DND-41 (cell line): ENCODE results near the gene CCNY.

Experiments
- EZH2 ChIP-seq: IDR thresholded peaks from 3 replicates; pipeline ENCODE4 v1.6.1; 2012; ENCODE audit warnings: borderline replicate concordance, low read depth, mild to moderate bottlenecking, moderate library complexity, low read length, inconsistent platforms; ENCODE audit not compliant: severe bottlenecking
- TF ChIP-seq, protein P1 (sequence below): IDR thresholded peaks from 2 replicates; pipeline ENCODE4 v1.5.1; 2012; ENCODE audit warnings: borderline replicate concordance, low read length, moderate library complexity, mild to moderate bottlenecking; ENCODE audit not compliant: poor library complexity, severe bottlenecking; ENCODE audit errors: extremely low read depth

DNA sequence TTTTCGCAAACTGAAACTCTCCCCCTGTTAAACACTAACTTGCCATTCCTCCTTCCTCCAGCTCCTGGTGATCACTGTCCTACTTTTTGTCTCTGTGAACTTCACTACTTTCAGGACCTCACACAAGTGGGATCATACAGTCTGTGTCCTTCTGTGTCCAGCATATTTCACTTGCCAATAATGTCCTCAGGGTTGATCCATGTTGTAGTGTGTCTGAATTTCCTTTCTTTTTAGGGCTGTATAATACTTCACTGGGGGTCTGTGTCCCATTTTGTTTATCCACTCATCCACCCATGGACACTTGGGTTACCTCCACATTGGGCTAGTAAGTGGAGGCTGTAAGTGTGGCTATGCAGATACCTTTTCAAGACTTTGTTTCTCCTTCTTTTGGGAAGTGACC, 226.1 kb downstream of the CCNY start:
- TF ChIP-seq, protein P1, sequence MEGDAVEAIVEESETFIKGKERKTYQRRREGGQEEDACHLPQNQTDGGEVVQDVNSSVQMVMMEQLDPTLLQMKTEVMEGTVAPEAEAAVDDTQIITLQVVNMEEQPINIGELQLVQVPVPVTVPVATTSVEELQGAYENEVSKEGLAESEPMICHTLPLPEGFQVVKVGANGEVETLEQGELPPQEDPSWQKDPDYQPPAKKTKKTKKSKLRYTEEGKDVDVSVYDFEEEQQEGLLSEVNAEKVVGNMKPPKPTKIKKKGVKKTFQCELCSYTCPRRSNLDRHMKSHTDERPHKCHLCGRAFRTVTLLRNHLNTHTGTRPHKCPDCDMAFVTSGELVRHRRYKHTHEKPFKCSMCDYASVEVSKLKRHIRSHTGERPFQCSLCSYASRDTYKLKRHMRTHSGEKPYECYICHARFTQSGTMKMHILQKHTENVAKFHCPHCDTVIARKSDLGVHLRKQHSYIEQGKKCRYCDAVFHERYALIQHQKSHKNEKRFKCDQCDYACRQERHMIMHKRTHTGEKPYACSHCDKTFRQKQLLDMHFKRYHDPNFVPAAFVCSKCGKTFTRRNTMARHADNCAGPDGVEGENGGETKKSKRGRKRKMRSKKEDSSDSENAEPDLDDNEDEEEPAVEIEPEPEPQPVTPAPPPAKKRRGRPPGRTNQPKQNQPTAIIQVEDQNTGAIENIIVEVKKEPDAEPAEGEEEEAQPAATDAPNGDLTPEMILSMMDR: no peak
- no peak for TF ChIP-seq EZH2
